ENCODE results near the gene CD81.

DNA sequence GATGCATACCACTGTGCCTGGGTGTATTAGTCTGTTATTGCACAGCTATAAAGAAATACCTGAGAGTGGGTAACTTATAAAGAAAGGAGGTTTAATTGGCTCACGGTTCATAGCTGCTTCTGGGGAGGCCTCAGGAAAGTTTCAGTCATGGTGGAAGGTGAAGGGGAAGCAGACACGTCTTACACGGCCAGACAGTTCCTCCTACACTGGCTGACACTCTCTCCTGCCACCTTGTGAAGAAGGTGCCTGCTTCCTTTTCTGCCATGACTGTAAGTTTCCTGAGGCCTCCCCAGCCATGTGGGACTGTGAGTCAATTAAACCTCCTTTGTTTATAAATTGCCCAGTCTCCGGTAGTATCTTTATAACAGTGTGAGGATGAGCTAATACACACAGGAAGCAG is 33.6 kb upstream of the CD81 start:
- TF ChIP-seq CTCF (IDR thresholded peaks at IDR 0.05) (no peak), SIN3A (IDR thresholded peaks at IDR 0.05; ENCODE audit: borderline replicate concordance, insufficient read depth, low read depth, low read length) (no peak)
